HG02885 (cell line): Measurements from ENCODE around the gene UBA7.

Experiments used
- ATAC-seq: cut with Tn5 transposase; IDR thresholded peaks from one replicate; pipeline ENCODE4 v1.9.1; 2021; ENCODE audit warnings: mild to moderate bottlenecking; ENCODE audit not compliant: unreplicated experiment, poor library complexity

Gene UBA7

GRCh38 chr3:49806850-49807249, 6.9 kb downstream of the UBA7 start:
- ATAC-seq, result no peak

GRCh38 chr3:49805897-49806701, 7.7 kb downstream of the UBA7 start:
- no peak for ATAC-seq

- no peak for ATAC-seq
These were observed 8.4 kb downstream of the UBA7 start for GRCh38 chr3:49805367-49805782.

- ATAC-seq, result no peak
These were observed 9.4 kb downstream of the UBA7 start for GRCh38 chr3:49804141-49805041.

GRCh38 chr3:49803465-49804140, 10.2 kb downstream of the UBA7 start:
- no peak for ATAC-seq

- ATAC-seq, result peak; percentile 66
These were observed 10.9 kb downstream of the UBA7 start, which contains the start of gene INKA1 for GRCh38 chr3:49802719-49803464. TSS of gene INKA1 (plus strand) at chr3:49803261. CDS start at chr3:49803393, 132 bp downstream.

GRCh38 chr3:49801160-49801559, 12.6 kb downstream of the UBA7 start:
- ATAC-seq, result no peak

GRCh38 chr3:49799761-49800160, 14.0 kb downstream of the UBA7 start, which contains the start of gene CDHR4:
TSS of gene CDHR4 (minus strand) at chr3:49799873. CDS start at chr3:49799812, 61 bp downstream.
- ATAC-seq, result no peak

GRCh38 chr3:49799105-49799504, 14.6 kb downstream of the UBA7 start:
- no peak for ATAC-seq

- no peak for ATAC-seq
These were observed 18.5 kb downstream of the UBA7 start for GRCh38 chr3:49794926-49795905.

GRCh38 chr3:49794431-49794830, 19.3 kb downstream of the UBA7 start:
- no peak for ATAC-seq

GRCh38 chr3:49793486-49794085, 20.2 kb downstream of the UBA7 start:
- no peak for ATAC-seq

- ATAC-seq, result no peak
These were observed 21.2 kb downstream of the UBA7 start for GRCh38 chr3:49792371-49793150.

GRCh38 chr3:49791571-49791970, 22.2 kb downstream of the UBA7 start:
- ATAC-seq, result no peak

GRCh38 chr3:49790626-49791411, 22.9 kb downstream of the UBA7 start:
- no peak for ATAC-seq

- ATAC-seq, result no peak
These were observed 25.7 kb downstream of the UBA7 start for GRCh38 chr3:49788056-49788455.

GRCh38 chr3:49787536-49787935, 26.2 kb downstream of the UBA7 start:
- no peak for ATAC-seq
